Stimulated activated CD4-positive, alpha-beta T cell treated with anti-CD3 and anti-CD28 coated beads, Interleukin-12 subunit alpha, Interleukin-12 subunit beta, amount 100 ng/mL, for 4 hours (primary cell): ENCODE data around the gene SPAG16.

Source experiments
- DNase-seq: peaks from one replicate; pipeline ENCODE4 v3.0.0-alpha.2; 2020

The SPAG16 gene

GRCh38 chr2:214311931-214312749 lies 1027.9 kb downstream of the SPAG16 start:
- no peak for DNase-seq

- DNase-seq = no peak
Measured at GRCh38 chr2:214315324-214315723, 1031.1 kb downstream of the SPAG16 start.

GRCh38 chr2:214320211-214320610 lies 1035.9 kb downstream of the SPAG16 start:
- no peak for DNase-seq

GRCh38 chr2:214322662-214323061 lies 1038.4 kb downstream of the SPAG16 start:
- DNase-seq = no peak

- no peak for DNase-seq
Measured at GRCh38 chr2:214325404-214325803, 1041.1 kb downstream of the SPAG16 start.

- no peak for DNase-seq
Measured at GRCh38 chr2:214328941-214329340, 1044.7 kb downstream of the SPAG16 start.

- no peak for DNase-seq
Measured at GRCh38 chr2:214341646-214342045, 1057.4 kb downstream of the SPAG16 start.

- DNase-seq = no peak
Measured at GRCh38 chr2:214358506-214358905, 1074.2 kb downstream of the SPAG16 start.

- no peak for DNase-seq
Measured at GRCh38 chr2:214361116-214361515, 1076.9 kb downstream of the SPAG16 start.

GRCh38 chr2:214365549-214365948 lies 1081.3 kb downstream of the SPAG16 start:
- DNase-seq = no peak

GRCh38 chr2:214367171-214367570 lies 1082.9 kb downstream of the SPAG16 start:
- no peak for DNase-seq

GRCh38 chr2:214376618-214377285 lies 1092.5 kb downstream of the SPAG16 start:
- DNase-seq = no peak

GRCh38 chr2:214377286-214377624 lies 1093.0 kb downstream of the SPAG16 start:
- DNase-seq = no peak

GRCh38 chr2:214378455-214379103 lies 1094.3 kb downstream of the SPAG16 start:
- no peak for DNase-seq

- DNase-seq = no peak
Measured at GRCh38 chr2:214379227-214379626, 1095.0 kb downstream of the SPAG16 start.

- no peak for DNase-seq
Measured at GRCh38 chr2:214380681-214381080, 1096.4 kb downstream of the SPAG16 start.

- no peak for DNase-seq
Measured at GRCh38 chr2:214382229-214382628, 1098.0 kb downstream of the SPAG16 start.

GRCh38 chr2:214386720-214387119 lies 1102.5 kb downstream of the SPAG16 start:
- no peak for DNase-seq

- DNase-seq = no peak
Measured at GRCh38 chr2:214389334-214389733, 1105.1 kb downstream of the SPAG16 start.

- DNase-seq = no peak
Measured at GRCh38 chr2:214393796-214394195, 1109.5 kb downstream of the SPAG16 start.

- DNase-seq = no peak
Measured at GRCh38 chr2:214395040-214395439, 1110.8 kb downstream of the SPAG16 start.

- no peak for DNase-seq
Measured at GRCh38 chr2:214401580-214401979, 1117.3 kb downstream of the SPAG16 start.

GRCh38 chr2:214410128-214410775 lies 1126.0 kb downstream of the SPAG16 start:
- no peak for DNase-seq
